HG02678 (cell line): ENCODE data around the gene SPOCK1.
"Not testable (repeated sequence)": the region's sequence is repeated elsewhere in the genome, so short reads cannot be mapped to it uniquely, and the experiment has no call there.

Experiments used
- ATAC-seq: cut with Tn5 transposase; IDR thresholded peaks from one replicate; pipeline ENCODE4 v1.9.1; 2021; ENCODE audit warnings: mild to moderate bottlenecking, moderate library complexity; ENCODE audit not compliant: unreplicated experiment

SPOCK1 gene

GRCh38 chr5:137233726-137234125 is 265.4 kb downstream of the SPOCK1 start:
- no peak for ATAC-seq

GRCh38 chr5:137233304-137233703 is 265.8 kb downstream of the SPOCK1 start:
- not testable (repeated sequence) for ATAC-seq

- ATAC-seq = no peak
These were observed 267.6 kb downstream of the SPOCK1 start for GRCh38 chr5:137231540-137231939.

DNA sequence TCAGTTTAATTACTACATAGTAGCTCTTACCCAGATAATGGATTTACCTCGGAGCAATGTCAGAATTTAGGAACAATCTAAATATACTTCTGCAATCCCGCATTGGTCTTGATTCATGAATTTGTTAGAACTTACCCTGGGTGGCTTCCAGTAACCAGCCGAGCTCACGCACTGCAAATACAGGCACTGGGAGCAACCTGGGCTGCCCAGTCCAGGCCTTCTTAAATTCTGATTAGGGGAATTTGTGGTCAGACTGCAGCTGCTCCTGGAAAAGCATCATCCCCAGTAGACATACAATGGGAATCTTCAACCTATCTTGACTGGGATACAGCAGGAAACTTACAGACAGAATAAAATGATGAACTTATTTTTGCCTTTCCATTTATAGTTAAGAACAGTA is 270.3 kb downstream of the SPOCK1 start:
- ATAC-seq = no peak

DNA sequence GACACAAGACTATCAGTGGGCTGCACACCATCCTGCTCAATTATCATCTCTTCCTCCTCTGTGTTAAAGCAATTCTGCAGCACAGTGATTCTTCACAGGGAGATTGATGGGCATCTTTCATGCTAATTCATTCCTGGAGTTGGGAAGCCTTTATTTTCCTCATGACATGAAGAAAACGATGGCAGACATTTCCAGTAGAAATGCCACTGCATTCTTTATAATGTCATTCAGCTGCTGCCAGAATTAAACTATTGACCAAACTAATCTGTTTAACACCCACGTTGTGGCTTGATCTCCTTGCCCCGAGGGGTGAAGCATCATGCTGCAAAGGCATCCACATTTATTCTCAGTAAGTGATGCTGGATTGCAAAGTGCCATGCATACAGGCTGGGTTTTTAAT is 273.0 kb downstream of the SPOCK1 start:
- no peak for ATAC-seq

GRCh38 chr5:137223324-137224295 is 275.5 kb downstream of the SPOCK1 start:
- ATAC-seq = no peak

- no peak for ATAC-seq
These were observed 277.2 kb downstream of the SPOCK1 start for GRCh38 chr5:137221943-137222342.

GRCh38 chr5:137220523-137220927 is 278.6 kb downstream of the SPOCK1 start:
- ATAC-seq = peak; percentile 87

- no peak for ATAC-seq
These were observed 280.2 kb downstream of the SPOCK1 start for GRCh38 chr5:137218896-137219295.

DNA sequence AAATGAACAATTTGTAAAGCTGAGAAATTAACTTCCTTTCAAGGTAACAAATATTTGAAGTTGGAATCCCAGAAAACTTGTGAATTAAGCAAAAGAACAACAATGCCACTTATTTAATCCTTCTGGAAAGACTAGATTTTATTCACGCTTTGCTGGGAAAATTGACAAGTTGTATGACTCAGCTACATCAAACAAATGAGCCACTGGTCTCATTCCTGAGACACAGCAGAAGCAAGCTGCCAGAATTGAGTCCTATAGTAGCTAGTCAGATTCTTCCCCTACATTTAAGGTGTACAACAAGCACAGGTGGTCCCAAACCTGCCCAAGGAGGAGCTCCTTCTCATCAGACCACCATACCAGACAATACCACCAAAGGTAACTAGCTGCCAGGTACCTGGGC is 280.7 kb downstream of the SPOCK1 start:
- ATAC-seq = no peak

DNA sequence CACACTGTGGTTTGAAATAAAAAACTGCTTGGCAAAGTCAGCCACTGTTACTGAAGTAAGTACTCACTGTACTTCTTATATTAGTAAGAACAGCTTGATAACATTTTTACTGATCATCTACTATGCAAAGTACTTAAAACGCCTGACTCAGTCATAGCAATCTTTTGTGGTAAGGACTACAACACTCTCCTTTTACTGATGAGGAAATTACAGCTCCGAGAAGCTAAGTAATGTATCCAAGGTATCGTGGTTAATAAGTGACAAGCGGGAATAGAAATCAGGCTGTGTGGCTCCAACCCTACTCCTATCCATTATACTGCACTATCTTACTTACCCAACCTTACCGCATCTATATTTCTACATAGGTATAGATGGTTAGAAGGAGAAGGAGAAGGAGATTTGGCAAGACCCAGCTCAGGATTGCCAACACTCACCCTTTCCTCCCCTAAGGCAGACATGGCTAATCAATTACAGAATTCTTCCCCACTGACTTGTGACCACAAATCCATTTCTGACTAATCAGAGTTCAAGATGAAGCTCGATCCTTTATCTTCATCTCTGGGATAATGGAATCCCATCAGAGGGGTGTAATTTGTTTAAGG is 281.4 kb downstream of the SPOCK1 start:
- no peak for ATAC-seq

DNA sequence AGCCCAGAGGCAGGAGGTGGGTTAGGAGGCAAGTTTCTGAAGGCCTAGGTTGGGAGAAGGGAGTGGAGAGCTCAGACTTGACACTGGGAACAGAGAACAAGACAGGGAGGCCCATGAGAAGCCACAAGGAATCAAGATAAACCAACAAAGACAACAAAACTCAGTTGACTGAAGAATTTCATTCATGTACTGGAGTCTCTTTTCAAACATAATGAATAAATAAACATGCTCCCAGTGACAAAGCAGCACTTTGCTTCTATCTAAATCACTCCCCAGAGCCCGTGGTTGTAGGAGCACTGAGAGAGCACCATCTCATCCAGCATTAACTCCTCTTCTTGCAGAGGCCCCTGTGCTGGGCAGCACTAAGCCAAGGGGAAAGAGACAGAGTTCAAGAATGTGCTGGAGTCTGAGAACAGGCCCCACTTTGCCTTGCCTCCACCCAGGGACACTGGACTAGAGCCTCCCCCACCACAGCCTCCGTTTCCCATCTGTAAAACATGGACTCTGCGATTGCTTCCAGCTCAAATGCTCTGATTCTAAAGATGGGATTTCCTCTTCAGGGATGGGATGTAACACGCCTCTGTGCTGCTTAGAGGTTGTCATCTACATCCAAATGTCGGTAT is 282.0 kb downstream of the SPOCK1 start:
- no peak for ATAC-seq

GRCh38 chr5:137215780-137216179 is 283.3 kb downstream of the SPOCK1 start:
- no peak for ATAC-seq

GRCh38 chr5:137215261-137215660 is 283.9 kb downstream of the SPOCK1 start:
- no peak for ATAC-seq

- no peak for ATAC-seq
These were observed 284.5 kb downstream of the SPOCK1 start for GRCh38 chr5:137214446-137215189.

DNA sequence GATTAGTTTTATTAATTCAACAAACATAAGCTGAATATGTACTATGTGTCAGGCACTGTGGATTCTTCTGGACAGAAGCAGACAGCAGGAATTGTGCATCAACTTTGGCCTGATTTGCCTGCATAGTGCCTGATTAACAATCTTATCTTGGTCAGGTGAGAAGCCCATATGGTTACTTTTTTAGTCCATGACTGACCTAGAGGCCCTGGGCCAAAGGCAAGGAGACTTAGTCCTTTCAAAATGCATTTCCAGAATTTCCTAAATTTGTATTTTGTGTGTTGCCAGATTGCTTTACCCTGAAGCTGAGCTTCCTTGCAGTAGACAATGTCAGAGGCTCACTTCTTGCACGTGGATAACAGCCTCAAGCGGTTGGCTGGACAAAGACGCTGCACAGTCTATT is 286.7 kb downstream of the SPOCK1 start:
- no peak for ATAC-seq

DNA sequence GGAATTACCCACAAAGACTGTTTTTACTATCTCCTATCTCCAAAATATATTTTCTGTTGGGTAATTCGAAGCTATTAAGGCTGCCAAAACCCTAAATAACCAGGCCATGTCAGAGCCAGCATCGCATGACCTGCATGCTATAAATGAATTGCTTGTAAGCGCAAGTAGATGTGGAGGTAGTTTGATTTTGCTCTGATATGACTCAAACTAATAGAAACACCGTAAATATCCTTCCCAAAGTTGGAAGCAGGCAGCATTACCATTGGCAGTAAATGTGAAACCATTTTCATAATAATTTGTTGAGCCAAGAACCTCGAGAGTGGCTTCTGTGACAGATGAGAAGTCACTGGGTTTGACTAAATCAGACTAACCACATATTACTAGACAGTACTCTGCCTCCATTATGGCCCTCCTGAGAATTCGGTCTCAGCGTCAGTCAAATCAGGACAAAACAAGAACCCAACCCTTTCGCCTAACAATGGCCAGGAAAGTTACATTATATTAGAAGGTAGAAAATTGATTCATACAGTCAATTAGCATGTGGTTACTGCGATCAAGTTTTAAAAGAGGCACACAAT is 289.8 kb downstream of the SPOCK1 start:
- no peak for ATAC-seq

GRCh38 chr5:137207023-137207760 is 291.9 kb downstream of the SPOCK1 start:
- ATAC-seq = no peak

GRCh38 chr5:137206030-137206715 is 293.0 kb downstream of the SPOCK1 start:
- ATAC-seq = no peak
